Esophagus muscularis mucosa (tissue), 4 donors: Measurements from ENCODE around the gene ADGRB3.

Experiments used
- CTCF ChIP-seq, 3 experiments: fragments of 200-600 bp in 2 of 3; fragments of 450-650 bp in 1 of 3; sonication (generic) in 2 of 3; IDR thresholded peaks; one replicate each; pipeline ENCODE4 v1.5.1; 2017 to 2019; ENCODE audit warnings: antibody characterized with exemption in 3 of 3, mild to moderate bottlenecking in 2 of 3, moderate library complexity in 1 of 3
- EP300 ChIP-seq: sonication (generic); formaldehyde crosslinking; IDR thresholded peaks from one replicate; pipeline ENCODE4 v1.6.1; 2017; ENCODE audit warnings: antibody characterized with exemption
- POLR2A ChIP-seq: fragments of 450-650 bp; IDR thresholded peaks from one replicate; pipeline ENCODE4 v1.6.1; 2017; ENCODE audit warnings: antibody characterized with exemption, moderate library complexity, mild to moderate bottlenecking, low read depth
- POLR2AphosphoS5 ChIP-seq, 2 donors: sonication (generic); formaldehyde crosslinking; IDR thresholded peaks; one replicate each; pipeline ENCODE4 v1.6.1; 2017; ENCODE audit warnings: antibody characterized with exemption in 2 of 2

- TF ChIP-seq EP300 (no peak), CTCF (IDR thresholded peaks at IDR 0.05) (no peak), POLR2AphosphoS5 (IDR thresholded peaks at IDR 0.05) (no peak), POLR2A (no peak)
These were observed 19.1 kb upstream of the ADGRB3 start for GRCh38 chr6:68615938-68616337.
